Endodermal cell (in vitro differentiated cells): ENCODE measurements around the gene CDC42EP3. TPM values are rescaled to one million over a fixed set of nuclear protein-coding genes. Genes with fewer than 3 reads are reported as not detected.
A peak's percentile ranks its signal among the peaks of the same experiment; 100 is the strongest.

Experiments used
- DNase-seq: peaks from one replicate; pipeline ENCODE4 v3.0.0-alpha.2; 2017
- H3K27ac ChIP-seq: 2 replicates; pipeline ENCODE4 v1.5.1; 2013; ENCODE audit warnings: mild to moderate bottlenecking, low read depth, low read length, moderate library complexity
- H3K27me3 ChIP-seq: 2 replicates; pipeline ENCODE4 v1.6.1; 2013; ENCODE audit warnings: mild to moderate bottlenecking, low read length, moderate library complexity; ENCODE audit not compliant: insufficient read depth, control insufficient read depth, poor library complexity, severe bottlenecking
- H3K36me3 ChIP-seq: 2 replicates; pipeline ENCODE4 v1.7.0; 2013; ENCODE audit warnings: mild to moderate bottlenecking, low read length, moderate library complexity; ENCODE audit not compliant: control insufficient read depth, insufficient read depth
- H3K4me1 ChIP-seq: one replicate; pipeline ENCODE4 v1.7.0; 2013; ENCODE audit warnings: low read length; ENCODE audit not compliant: control insufficient read depth, insufficient read depth
- H3K4me3 ChIP-seq: 2 replicates; pipeline ENCODE4 v1.5.1; 2013; ENCODE audit warnings: mild to moderate bottlenecking, low read length, moderate library complexity
- H3K9ac ChIP-seq: 2 replicates; pipeline ENCODE4 v1.6.1; 2013; ENCODE audit warnings: mild to moderate bottlenecking, low read length, moderate library complexity; ENCODE audit not compliant: poor library complexity, severe bottlenecking; ENCODE audit errors: extremely low read depth
- H3K9me3 ChIP-seq: 2 replicates; pipeline ENCODE4 v1.6.1; 2013; ENCODE audit warnings: mild to moderate bottlenecking, low read length, moderate library complexity; ENCODE audit not compliant: control insufficient read depth
- H3K27ac Mint-ChIP-seq: 2 replicates; pipeline ENCODE4 v1.8.0; 2020; ENCODE audit warnings: mixed read lengths
- H3K27me3 Mint-ChIP-seq: 2 replicates; pipeline ENCODE4 v1.8.0; 2021; ENCODE audit warnings: mild to moderate bottlenecking, mixed read lengths; ENCODE audit not compliant: insufficient read depth
- H3K36me3 Mint-ChIP-seq: 2 replicates; pipeline ENCODE4 v1.8.0; 2020; ENCODE audit warnings: low read depth, mixed read lengths
- H3K4me1 Mint-ChIP-seq: 2 replicates; pipeline ENCODE4 v1.8.0; 2020; ENCODE audit warnings: mixed read lengths
- H3K4me3 Mint-ChIP-seq: 2 replicates; pipeline ENCODE4 v1.8.0; 2020; ENCODE audit warnings: mild to moderate bottlenecking, moderate library complexity, mixed read lengths
- H3K9me3 Mint-ChIP-seq: 2 replicates; pipeline ENCODE4 v1.8.0; 2020; ENCODE audit warnings: mild to moderate bottlenecking, mixed read lengths
- WGBS, 2 experiments: methylation state at CpG; one replicate each; pipeline versions ENCODE4 v1.1.5 to v1.1.7; 2013; ENCODE audit warnings: missing lambda C conversion rate in 2 of 2, mixed read lengths in 1 of 2; ENCODE audit not compliant: insufficient coverage in 1 of 2, insufficient read length in 1 of 2; 5-methylcytosine and 5-hydroxymethylcytosine counted together
- total RNA-seq, 2 donors: library from RNA; stranded (reverse); fragmentation: NEBNext Ultra II Directional in 1 of 2; extraction: Animal tissue kit (Norgen Biotek cat#: 25700) in 1 of 2; gene quantifications; 2 replicates in 1 of 2; 3 replicates in 1 of 2; pipeline ENCODE4 v1.2.1, GENCODE V29; 2021
- TF ChIP-seq, protein P1 (sequence below): fragments of 200-600 bp; sonication (generic); conservative IDR thresholded peaks from 2 replicates; pipeline ENCODE4 v1.5.0; 2021; ENCODE audit warnings: antibody characterized with exemption, mild to moderate bottlenecking

The CDC42EP3 gene
- total RNA-seq, 2 donors from 2014 or later: 26.4 to 30.2 TPM

DNA sequence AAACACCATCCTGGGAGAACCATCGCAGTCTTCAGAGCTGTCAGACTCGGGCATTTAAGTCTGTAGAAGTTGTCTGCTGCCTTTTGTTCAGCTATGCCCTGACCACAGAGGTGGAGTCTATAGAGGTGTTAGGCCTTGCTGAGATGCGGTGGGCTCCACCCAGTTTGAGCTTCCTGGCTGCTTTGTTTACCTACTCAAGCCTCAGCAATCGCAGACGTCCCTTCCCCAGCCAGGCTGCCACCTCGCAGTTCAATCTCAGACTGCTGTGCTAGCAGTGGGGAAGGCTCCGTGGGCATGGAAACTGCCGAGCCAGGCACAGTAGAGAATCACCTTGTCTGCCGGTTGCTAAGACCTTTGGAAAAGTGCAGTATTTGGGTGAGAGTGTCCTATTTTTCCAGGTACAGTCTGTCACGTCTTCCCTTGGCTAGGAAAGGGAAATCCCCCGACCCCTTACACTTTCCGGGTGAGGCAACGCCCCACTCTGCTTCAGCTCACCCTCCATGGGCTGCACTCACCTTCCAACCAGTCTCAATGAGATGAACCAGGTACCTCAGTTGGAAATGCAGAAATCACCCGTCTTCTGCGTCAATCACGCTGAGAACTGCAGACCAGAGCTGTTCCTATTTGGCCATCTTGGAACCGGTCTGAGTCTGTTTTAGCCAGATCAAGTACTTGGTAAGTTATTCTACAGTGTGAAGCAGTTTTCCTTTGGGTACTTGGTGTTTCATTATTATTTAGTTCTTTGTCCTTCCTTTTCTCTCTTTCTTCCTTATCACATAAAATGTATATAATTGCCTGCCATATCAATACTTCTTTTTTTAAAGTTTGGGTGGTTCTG lies 71.5 kb downstream of the CDC42EP3 start:
- Mint-ChIP-seq H3K27me3 (peaks cover 8% of the 10 kb centered on the region), H3K36me3 (peaks cover 8% of the 10 kb centered on the region), H3K9me3 (peaks cover 30% of the 10 kb centered on the region), H3K4me3 (no peak overlapping the region), H3K4me1 (no peaks in the 10 kb centered on the region), H3K27ac (peak overlapping the region; percentile 64)
- DNase-seq: no peak
- H3K4me3 ChIP-seq: no peak overlapping the region
- no peaks in the 10 kb centered on the region for H3K36me3 ChIP-seq
- peaks cover 6% of the 10 kb centered on the region for H3K9me3 ChIP-seq
- TF ChIP-seq, protein P1, sequence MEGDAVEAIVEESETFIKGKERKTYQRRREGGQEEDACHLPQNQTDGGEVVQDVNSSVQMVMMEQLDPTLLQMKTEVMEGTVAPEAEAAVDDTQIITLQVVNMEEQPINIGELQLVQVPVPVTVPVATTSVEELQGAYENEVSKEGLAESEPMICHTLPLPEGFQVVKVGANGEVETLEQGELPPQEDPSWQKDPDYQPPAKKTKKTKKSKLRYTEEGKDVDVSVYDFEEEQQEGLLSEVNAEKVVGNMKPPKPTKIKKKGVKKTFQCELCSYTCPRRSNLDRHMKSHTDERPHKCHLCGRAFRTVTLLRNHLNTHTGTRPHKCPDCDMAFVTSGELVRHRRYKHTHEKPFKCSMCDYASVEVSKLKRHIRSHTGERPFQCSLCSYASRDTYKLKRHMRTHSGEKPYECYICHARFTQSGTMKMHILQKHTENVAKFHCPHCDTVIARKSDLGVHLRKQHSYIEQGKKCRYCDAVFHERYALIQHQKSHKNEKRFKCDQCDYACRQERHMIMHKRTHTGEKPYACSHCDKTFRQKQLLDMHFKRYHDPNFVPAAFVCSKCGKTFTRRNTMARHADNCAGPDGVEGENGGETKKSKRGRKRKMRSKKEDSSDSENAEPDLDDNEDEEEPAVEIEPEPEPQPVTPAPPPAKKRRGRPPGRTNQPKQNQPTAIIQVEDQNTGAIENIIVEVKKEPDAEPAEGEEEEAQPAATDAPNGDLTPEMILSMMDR: no peak
- H3K27me3 ChIP-seq: no peaks in the 10 kb centered on the region
- WGBS, 2 experiments: 91 to 93% methylated on average over 9 to 17 of the region's 17 CpGs
- H3K27ac ChIP-seq: no peak overlapping the region
- no peak overlapping the region for H3K9ac ChIP-seq
- H3K4me1 ChIP-seq: no peaks in the 10 kb centered on the region

DNA sequence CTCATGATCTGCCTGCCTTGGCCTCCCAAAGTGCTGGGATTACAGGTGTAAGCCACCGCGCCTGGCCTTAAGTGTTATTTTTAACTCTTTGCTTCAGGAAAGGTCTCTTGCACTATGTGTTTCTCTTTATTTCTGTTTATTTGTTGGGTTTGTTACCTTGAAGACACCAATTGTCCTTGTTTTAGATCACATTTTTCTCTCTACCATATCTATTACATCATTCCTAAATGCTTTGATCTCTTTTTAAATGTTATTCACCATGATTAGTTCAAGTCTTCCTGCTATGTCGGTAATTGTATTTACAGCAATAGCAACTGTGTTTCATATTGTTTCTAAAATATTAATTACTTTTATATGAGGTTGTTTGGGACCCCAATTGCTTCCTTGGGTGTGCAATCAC lies 77.7 kb downstream of the CDC42EP3 start:
- Mint-ChIP-seq H3K4me1 (peaks cover 7% of the 10 kb centered on the region), H3K27ac (no peak overlapping the region), H3K27me3 (peaks cover 6% of the 10 kb centered on the region), H3K4me3 (no peak overlapping the region), H3K36me3 (peaks cover 13% of the 10 kb centered on the region), H3K9me3 (peaks cover 35% of the 10 kb centered on the region)
- no peaks in the 10 kb centered on the region for H3K36me3 ChIP-seq
- H3K4me3 ChIP-seq: no peak overlapping the region
- 65% methylated on average over 3 of the region's 3 CpGs; no CpG with 5 or more reads in 1 of the 2 experiments for WGBS, 2 experiments
- TF ChIP-seq, protein P1: no peak
- H3K27me3 ChIP-seq: no peaks in the 10 kb centered on the region
- H3K9me3 ChIP-seq: peaks cover 26% of the 10 kb centered on the region
- no peak for DNase-seq
- no peak overlapping the region for H3K27ac ChIP-seq
- no peaks in the 10 kb centered on the region for H3K4me1 ChIP-seq
- no peak overlapping the region for H3K9ac ChIP-seq

DNA sequence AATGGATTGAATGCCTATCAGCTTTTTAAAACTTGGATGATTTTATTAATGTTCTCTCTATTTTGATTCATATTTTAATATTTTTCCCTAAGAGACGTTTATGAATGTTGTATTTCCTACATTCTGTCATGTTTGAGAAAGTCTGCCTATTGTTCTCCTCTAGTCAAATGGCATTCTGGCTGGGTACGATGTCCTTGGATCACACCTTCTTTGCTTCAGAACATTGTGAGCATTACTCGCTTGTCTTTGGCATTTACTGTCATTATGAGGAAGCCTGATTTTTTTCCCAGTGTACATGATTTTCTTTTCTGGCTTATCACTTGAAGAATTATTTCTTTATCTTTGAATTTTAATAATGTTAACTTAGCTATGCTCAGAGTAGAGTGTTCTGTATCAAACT lies 78.4 kb downstream of the CDC42EP3 start:
- Histone ChIP-seq H3K27ac (no peak overlapping the region), H3K9me3 (peaks cover 26% of the 10 kb centered on the region), H3K36me3 (no peaks in the 10 kb centered on the region), H3K4me1 (no peaks in the 10 kb centered on the region), H3K27me3 (no peaks in the 10 kb centered on the region), H3K4me3 (no peak overlapping the region), H3K9ac (no peak overlapping the region)
- 93 to 97% methylated on average over 3 of the region's 3 CpGs for WGBS, 2 experiments
- Mint-ChIP-seq H3K4me1 (peaks cover 7% of the 10 kb centered on the region), H3K4me3 (no peak overlapping the region), H3K27ac (no peak overlapping the region), H3K27me3 (peaks cover 5% of the 10 kb centered on the region), H3K9me3 (peaks cover 35% of the 10 kb centered on the region), H3K36me3 (peaks cover 13% of the 10 kb centered on the region)
- TF ChIP-seq, protein P1: no peak
- DNase-seq: no peak
